ENCODE results near the gene NHSL2.
"Not testable (repeated sequence)": the region's sequence is repeated elsewhere in the genome, so short reads cannot be mapped to it uniquely, and the experiment has no call there.

NHSL2 gene

GRCh38 chrX:72142794-72143608 lies 232.4 kb downstream of the NHSL2 start:
- TF ChIP-seq POLR2AphosphoS5 (IDR thresholded peaks at IDR 0.05; ENCODE audit: low read depth, low read length): no peak
- no peak for TF ChIP-seq TAF1 (IDR thresholded peaks at IDR 0.05; ENCODE audit: borderline replicate concordance, low read depth, low read length)
- no peak for TF ChIP-seq POLR2A (IDR thresholded peaks at IDR 0.05; ENCODE audit: low read depth, low read length)
- FAIRE-seq (no peak), DNase-seq (ENCODE audit: insufficient read length) (no peak)

GRCh38 chrX:72143609-72143907 lies 232.9 kb downstream of the NHSL2 start:
- FAIRE-seq: no peak
- TF ChIP-seq TAF1 (IDR thresholded peaks at IDR 0.05; ENCODE audit: borderline replicate concordance, low read depth, low read length): no peak
- no peak for TF ChIP-seq POLR2AphosphoS5 (IDR thresholded peaks at IDR 0.05; ENCODE audit: low read depth, low read length)
- no peak for TF ChIP-seq POLR2A (IDR thresholded peaks at IDR 0.05; ENCODE audit: low read depth, low read length)

GRCh38 chrX:72145181-72145580 lies 234.5 kb downstream of the NHSL2 start:
- FAIRE-seq (no peak), DNase-seq (ENCODE audit: insufficient read length) (no peak)
- no peak for TF ChIP-seq TAF1 (IDR thresholded peaks at IDR 0.05; ENCODE audit: borderline replicate concordance, low read depth, low read length)
- TF ChIP-seq POLR2A (IDR thresholded peaks at IDR 0.05; ENCODE audit: low read depth, low read length): no peak
- TF ChIP-seq POLR2AphosphoS5 (IDR thresholded peaks at IDR 0.05; ENCODE audit: low read depth, low read length): no peak

More at GRCh38 chrX:72143609-72143907, 232.9 kb downstream of the NHSL2 start:
- DNase-seq (ENCODE audit: insufficient read length): no peak

GRCh38 chrX:72146527-72146926 lies 235.9 kb downstream of the NHSL2 start:
- FAIRE-seq (no peak), DNase-seq (ENCODE audit: insufficient read length) (no peak)
- TF ChIP-seq TAF1 (IDR thresholded peaks at IDR 0.05; ENCODE audit: borderline replicate concordance, low read depth, low read length): no peak

- no peak for FAIRE-seq
- no peak for DNase-seq (ENCODE audit: insufficient read length)
- TF ChIP-seq POLR2AphosphoS5 (IDR thresholded peaks at IDR 0.05; ENCODE audit: low read depth, low read length): no peak
- no peak for TF ChIP-seq POLR2A (IDR thresholded peaks at IDR 0.05; ENCODE audit: low read depth, low read length)
- TF ChIP-seq TAF1 (IDR thresholded peaks at IDR 0.05; ENCODE audit: borderline replicate concordance, low read depth, low read length): no peak
Observed at GRCh38 chrX:72158773-72159172, 248.1 kb downstream of the NHSL2 start.

GRCh38 chrX:72159769-72160168 lies 249.1 kb downstream of the NHSL2 start:
- no peak for FAIRE-seq
- no peak for TF ChIP-seq POLR2A (IDR thresholded peaks at IDR 0.05; ENCODE audit: low read depth, low read length)
- no peak for TF ChIP-seq TAF1 (IDR thresholded peaks at IDR 0.05; ENCODE audit: borderline replicate concordance, low read depth, low read length)
- no peak for TF ChIP-seq POLR2AphosphoS5 (IDR thresholded peaks at IDR 0.05; ENCODE audit: low read depth, low read length)
- DNase-seq (ENCODE audit: insufficient read length): no peak

- TF ChIP-seq TAF1 (IDR thresholded peaks at IDR 0.05; ENCODE audit: borderline replicate concordance, low read depth, low read length) (no peak), POLR2AphosphoS5 (IDR thresholded peaks at IDR 0.05; ENCODE audit: low read depth, low read length) (no peak), POLR2A (IDR thresholded peaks at IDR 0.05; ENCODE audit: low read depth, low read length) (no peak)
- DNase-seq (ENCODE audit: insufficient read length) (no peak), FAIRE-seq (no peak)
Observed at GRCh38 chrX:72165551-72165950, 254.9 kb downstream of the NHSL2 start.

GRCh38 chrX:72169008-72169728 lies 258.5 kb downstream of the NHSL2 start:
- DNase-seq (ENCODE audit: insufficient read length) (no peak), FAIRE-seq (no peak)

GRCh38 chrX:72176289-72176688 lies 265.6 kb downstream of the NHSL2 start:
- FAIRE-seq; DNase-seq (ENCODE audit: insufficient read length): not testable (repeated sequence)

More at GRCh38 chrX:72169008-72169728, 258.5 kb downstream of the NHSL2 start:
- TF ChIP-seq POLR2AphosphoS5 (IDR thresholded peaks at IDR 0.05; ENCODE audit: low read depth, low read length) (no peak), TAF1 (IDR thresholded peaks at IDR 0.05; ENCODE audit: borderline replicate concordance, low read depth, low read length) (no peak), POLR2A (IDR thresholded peaks at IDR 0.05; ENCODE audit: low read depth, low read length) (no peak)

- no peak for DNase-seq (ENCODE audit: insufficient read length)
- FAIRE-seq: no peak
- no peak for TF ChIP-seq TAF1 (IDR thresholded peaks at IDR 0.05; ENCODE audit: borderline replicate concordance, low read depth, low read length)
- TF ChIP-seq POLR2A (IDR thresholded peaks at IDR 0.05; ENCODE audit: low read depth, low read length): no peak
- no peak for TF ChIP-seq POLR2AphosphoS5 (IDR thresholded peaks at IDR 0.05; ENCODE audit: low read depth, low read length)
Observed at GRCh38 chrX:72176981-72177380, 266.3 kb downstream of the NHSL2 start.

- TF ChIP-seq POLR2AphosphoS5 (IDR thresholded peaks at IDR 0.05; ENCODE audit: low read depth, low read length): no peak
- no peak for TF ChIP-seq POLR2A (IDR thresholded peaks at IDR 0.05; ENCODE audit: low read depth, low read length)
- FAIRE-seq: no peak
- no peak for DNase-seq (ENCODE audit: insufficient read length)
Observed at GRCh38 chrX:72180539-72180938, 269.9 kb downstream of the NHSL2 start.
